LHCN-M2 (cell line): ENCODE data around the gene NMU. TPM values are rescaled to one million over a fixed set of nuclear protein-coding genes. Genes with fewer than 3 reads are reported as not detected.
"Not testable (repeated sequence)": the region's sequence is repeated elsewhere in the genome, so short reads cannot be mapped to it uniquely, and the experiment has no call there.

Source experiments
- DNase-seq: peaks from one replicate; pipeline ENCODE4 v3.0.0-alpha.2; 2012; ENCODE audit warnings: low read depth
- total RNA-seq: library from RNA; depleted of rRNA; stranded (reverse); fragments of >200 nt; gene quantifications from 2 replicates; pipeline ENCODE4 v1.2.3, GENCODE V29; 2014; rRNA removed

NMU gene
- total RNA-seq, 1 experiment from 2014 or later = 0.34 TPM

GRCh38 chr4:55560096-55560495 is 76.0 kb downstream of the NMU start:
- no peak for DNase-seq

- peak; percentile 52 for DNase-seq
These were observed 81.6 kb downstream of the NMU start for GRCh38 chr4:55554453-55555030.

GRCh38 chr4:55553441-55554201 is 82.5 kb downstream of the NMU start:
- peak; percentile 76 for DNase-seq

GRCh38 chr4:55551964-55552363 is 84.1 kb downstream of the NMU start:
- DNase-seq = not testable (repeated sequence)

GRCh38 chr4:55549888-55550287 is 86.2 kb downstream of the NMU start:
- DNase-seq = peak; percentile 83

- DNase-seq = no peak
These were observed 88.2 kb downstream of the NMU start for GRCh38 chr4:55547918-55548317.

GRCh38 chr4:55547466-55547770 is 88.7 kb downstream of the NMU start:
- DNase-seq = no peak

GRCh38 chr4:55546756-55547465 is 89.2 kb downstream of the NMU start, which contains the start of gene CLOCK:
TSS of gene CLOCK (minus strand) at chr4:55546909. CDS start at chr4:55482785, 64,124 bp downstream.
- peak; percentile 91 for DNase-seq

- DNase-seq = no peak
These were observed 89.7 kb downstream of the NMU start for GRCh38 chr4:55546506-55546755.

GRCh38 chr4:55545641-55546505 is 90.2 kb downstream of the NMU start:
- peak; percentile 70 for DNase-seq

Other genes with a start within 250 kb of the NMU start
- gene TMEM165, start 240.3 kb downstream of the NMU start, total RNA-seq = 176 and 184 TPM in 2 replicates
- gene CLOCK, start 89.4 kb downstream of the NMU start, total RNA-seq = 36.7 and 40.0 TPM in 2 replicates
- not detected in 2 replicates for gene PDCL2, start 44.1 kb downstream of the NMU start, total RNA-seq
- gene EXOC1L, start 183.5 kb upstream of the NMU start, total RNA-seq = not detected in 2 replicates
- 44.4 and 51.2 TPM in 2 replicates for gene EXOC1, start 217.3 kb upstream of the NMU start, total RNA-seq